NCI-H2196 treated with DMSO at 0.1 percent for 48 hours (cell line): Measurements from ENCODE around the gene HS6ST1.

ENCODE experiments used
- DNase-seq: peaks from one replicate; lab custom pipeline; 2025; ENCODE audit not compliant: unreplicated experiment; lab: John Stamatoyannopoulos, UW

HS6ST1 gene, protein sequence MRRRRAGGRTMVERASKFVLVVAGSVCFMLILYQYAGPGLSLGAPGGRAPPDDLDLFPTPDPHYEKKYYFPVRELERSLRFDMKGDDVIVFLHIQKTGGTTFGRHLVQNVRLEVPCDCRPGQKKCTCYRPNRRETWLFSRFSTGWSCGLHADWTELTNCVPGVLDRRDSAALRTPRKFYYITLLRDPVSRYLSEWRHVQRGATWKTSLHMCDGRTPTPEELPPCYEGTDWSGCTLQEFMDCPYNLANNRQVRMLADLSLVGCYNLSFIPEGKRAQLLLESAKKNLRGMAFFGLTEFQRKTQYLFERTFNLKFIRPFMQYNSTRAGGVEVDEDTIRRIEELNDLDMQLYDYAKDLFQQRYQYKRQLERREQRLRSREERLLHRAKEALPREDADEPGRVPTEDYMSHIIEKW

DNA sequence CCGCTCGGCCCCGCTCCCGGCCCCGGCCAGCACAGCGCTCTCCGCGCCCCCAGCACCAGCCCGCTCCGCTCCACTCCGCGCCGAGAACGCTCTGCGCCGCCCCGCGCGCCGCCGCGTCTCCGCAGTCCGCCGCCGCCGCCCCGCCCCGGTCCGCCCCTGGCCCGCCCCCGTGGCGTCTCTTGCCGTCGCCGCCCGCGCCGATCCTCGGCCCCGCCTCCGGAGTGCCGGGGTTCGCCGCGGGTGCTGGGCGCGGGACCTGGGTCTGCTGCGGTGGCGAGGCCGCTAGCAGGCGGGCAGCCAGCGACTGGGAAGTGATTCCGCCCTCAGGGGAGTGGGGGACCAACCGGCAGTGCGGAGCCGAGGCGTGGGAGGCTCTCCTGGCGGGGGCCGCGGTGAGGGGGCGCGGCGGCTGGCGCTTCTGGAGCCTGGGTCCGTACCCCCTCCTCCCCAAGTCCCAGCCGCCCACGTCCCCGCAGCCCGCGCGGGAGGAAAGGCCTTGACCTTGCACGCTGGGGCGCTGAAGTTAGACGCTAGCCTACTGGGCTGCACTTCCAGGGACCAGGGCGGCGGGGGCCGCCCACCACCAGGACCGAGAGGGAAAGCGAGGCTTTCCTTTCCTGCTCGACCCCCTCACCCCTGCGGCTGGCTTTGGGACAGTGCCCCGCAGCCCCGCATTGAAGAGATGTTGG, at the start of gene HS6ST1:
TSS of gene HS6ST1 (minus strand) at position 93 of the 689 bp plus-strand sequence. CDS start 305 bp downstream, outside the sequence.
- DNase-seq, result peak; percentile 55

DNA sequence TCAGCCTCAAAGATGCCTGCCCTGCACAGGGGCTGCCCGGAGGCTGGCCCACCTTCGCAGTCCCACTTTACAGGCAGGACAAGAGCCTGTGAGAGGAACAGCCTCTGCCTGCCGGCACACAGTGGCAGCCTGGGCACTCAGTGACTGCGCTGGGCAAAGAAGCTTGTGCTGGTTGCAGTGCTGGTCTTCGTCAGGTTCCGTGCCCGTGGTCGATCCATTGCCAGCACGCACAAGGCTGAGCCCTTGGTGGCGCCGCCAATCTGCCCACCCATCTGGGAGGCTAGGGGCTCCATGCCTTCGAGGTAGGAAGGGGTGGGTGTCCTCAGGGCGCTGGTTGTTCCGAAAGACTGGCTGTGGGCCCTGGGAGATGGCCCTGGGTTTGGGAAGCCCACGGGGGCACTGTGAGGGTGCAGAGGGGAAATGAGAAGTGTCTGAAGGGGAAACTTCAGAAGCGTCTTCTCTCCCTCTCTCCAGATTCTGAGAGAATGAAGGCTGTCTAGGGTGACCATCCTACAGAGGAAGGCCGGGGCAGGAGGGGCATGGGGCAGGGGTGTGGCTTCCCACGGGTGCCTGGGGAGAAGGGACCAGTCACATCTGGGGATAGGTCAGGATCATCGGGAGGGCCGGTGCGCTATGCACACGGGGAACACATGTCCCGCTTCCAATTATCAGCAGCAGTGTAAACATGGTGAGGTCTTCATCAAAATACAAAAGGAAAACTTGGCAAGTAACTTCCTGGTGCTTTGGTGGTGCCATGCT, 49.1 kb upstream of the HS6ST1 start:
- DNase-seq, result no peak

DNA sequence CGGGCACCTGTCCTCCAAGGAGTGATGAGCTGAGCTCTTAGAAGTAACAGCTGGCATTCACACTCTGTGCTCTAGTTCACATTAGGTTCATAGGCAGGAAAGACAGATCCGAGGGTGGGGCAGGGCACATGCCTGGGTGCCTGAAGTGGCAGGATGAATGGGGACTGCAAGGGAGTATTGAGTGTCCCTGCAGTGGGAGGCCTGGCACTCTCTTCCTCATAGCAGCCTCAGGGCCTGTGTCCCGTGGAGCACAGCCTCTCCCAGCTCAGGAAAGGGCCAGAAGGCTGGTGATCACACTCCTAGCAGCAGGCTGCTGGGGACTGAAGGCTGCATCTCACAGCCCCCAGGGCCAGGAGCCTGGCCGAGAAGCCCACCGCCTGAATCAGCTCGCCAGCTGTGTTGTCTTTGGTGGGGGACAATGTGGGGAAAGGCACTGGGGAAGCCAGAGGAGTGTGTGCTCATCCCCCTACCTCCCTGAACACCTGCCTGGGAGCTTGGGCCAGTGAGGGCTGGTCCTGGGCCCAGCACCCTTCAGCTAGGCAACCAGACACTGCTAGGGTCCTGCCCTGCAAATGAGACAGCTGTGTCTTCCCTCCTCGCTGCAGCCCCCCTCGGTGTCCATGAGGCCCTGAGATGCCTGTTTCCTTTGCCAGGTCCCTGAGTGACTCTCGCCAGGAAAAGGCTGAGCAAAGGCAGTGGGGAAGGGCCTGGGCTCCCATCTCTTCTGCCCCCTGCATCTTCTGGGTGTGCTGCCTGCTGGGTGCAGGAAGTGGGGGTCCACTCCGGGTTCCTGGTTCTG, 48.2 kb upstream of the HS6ST1 start:
- no peak for DNase-seq

DNA sequence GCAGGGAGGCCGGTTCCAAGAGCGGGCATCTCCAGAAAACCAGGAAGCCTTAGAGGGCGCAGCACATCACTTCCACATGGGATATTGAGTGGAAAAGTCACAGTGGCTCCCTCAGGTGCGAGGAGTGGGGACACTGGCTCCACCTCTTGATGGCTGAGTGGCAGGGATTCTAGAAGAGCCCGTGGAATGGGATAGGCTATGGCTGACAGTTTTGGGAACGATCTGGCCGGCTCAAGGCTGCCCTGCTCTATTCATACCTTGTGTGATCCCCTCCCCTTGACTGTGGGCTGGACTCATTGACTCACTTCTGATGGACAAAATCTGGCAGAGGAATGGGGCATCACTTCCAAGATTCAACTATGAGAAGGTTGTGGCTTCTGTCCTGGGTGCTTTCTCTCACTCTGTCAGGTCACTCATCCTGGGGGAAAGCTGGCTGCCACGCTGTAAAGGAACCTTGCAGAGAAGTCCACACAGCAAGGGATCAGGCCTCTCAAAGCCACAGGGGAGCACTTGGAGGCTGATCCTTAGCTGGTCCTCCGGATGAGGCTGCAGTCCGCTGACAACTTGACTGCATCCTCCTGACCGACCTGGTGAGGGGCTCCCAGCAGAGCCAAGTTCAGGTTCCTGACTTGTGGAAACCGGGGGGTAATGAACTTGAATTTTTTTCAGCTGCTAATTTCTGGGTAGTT, 46.7 kb upstream of the HS6ST1 start:
- no peak for DNase-seq

DNA sequence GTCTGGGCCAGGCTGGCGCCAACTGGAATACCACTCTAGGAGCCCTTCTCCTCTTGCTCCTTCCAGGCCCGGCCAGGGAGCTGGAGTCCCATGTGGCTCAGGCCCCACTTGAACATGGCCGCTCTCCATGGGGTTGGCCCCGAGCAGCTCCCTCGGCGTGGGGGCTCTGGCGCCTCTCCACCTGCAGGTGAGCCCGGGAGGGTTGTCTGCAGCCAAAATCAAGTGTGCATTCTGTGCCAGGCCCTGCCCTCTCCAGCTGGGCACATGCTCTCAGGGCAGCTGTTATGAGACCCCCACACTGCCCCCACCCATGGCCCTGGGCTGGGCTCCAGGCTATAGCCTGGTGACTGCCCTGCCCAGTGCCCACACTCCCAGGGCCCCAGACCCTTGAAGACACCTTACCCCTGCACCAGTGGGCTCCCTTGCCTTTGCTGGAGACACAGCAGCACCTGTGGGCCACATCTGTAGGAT, 45.8 kb upstream of the HS6ST1 start:
- DNase-seq, result no peak

DNA sequence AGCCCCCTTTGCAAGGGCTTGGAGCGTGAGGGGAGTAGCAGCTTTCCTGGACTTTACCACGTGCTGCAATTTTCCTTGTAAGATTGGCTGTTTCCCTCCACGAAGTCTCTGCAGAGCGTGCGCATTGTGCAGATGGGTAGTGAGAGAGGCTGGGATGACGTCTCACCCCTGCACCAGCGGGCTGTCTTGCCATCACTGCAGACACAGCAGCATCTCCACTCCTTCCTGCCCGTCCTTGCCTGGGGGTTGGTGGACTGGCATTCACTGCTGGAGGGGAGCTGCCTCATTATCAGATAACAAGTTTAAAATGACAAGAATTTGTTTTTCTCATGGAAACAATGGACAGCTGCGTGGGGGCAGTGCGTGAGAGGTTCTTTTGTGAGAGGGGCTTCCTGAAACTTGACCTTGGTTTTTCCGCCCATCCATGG, 45.3 kb upstream of the HS6ST1 start:
- DNase-seq, result no peak

DNA sequence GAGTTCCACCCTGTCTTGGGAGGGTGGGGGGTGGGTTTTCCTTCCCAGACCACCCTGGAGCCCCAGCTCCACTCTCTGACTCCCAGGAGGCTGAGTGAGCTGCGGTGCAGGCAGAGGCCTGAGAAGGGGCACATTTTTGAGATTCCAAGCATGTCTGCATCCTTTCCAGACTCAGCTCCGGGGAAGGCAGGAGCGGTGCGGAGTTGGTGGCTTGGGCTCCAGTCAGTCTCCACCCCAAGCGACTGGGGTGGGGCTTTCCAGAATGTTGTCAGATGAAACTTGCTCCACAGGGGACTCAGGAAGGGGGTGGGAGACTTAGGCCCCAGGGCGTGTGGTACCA, 44.2 kb upstream of the HS6ST1 start:
- DNase-seq, result no peak

DNA sequence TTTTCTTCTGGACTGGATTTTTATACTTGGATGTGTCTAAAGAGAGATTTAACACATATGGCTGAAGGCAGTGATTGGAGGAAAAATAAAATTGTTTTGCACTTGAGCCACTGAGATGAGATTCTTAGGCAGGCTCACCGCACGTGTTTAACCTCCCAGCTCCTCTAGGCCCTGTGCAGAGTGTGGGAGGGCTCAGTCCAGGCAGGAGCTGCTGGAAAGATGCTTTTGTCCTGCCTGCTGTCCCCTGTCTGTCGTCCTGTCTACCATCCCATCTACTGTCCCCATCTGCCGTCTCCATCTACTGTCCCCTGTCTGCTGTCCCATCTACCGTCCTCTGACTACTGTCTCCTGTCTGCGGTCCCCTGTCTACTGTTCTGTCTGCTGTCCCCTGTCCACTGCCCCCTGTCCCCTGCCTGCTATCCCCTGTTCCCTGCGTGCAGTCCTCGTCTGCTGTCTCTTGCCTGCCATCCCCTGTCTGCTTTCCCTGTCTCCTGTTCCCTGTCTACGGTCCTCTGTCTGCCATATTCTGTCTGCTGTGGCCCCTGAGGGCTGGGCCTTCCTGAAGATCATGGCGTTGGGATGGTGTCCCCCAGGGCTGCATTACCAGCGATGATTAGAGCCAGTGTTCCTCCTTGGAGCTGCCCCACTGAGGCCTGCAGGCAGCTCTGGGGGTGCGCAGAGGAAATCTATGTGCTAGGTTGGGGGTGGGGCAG, 43.7 kb upstream of the HS6ST1 start:
- no peak for DNase-seq

DNA sequence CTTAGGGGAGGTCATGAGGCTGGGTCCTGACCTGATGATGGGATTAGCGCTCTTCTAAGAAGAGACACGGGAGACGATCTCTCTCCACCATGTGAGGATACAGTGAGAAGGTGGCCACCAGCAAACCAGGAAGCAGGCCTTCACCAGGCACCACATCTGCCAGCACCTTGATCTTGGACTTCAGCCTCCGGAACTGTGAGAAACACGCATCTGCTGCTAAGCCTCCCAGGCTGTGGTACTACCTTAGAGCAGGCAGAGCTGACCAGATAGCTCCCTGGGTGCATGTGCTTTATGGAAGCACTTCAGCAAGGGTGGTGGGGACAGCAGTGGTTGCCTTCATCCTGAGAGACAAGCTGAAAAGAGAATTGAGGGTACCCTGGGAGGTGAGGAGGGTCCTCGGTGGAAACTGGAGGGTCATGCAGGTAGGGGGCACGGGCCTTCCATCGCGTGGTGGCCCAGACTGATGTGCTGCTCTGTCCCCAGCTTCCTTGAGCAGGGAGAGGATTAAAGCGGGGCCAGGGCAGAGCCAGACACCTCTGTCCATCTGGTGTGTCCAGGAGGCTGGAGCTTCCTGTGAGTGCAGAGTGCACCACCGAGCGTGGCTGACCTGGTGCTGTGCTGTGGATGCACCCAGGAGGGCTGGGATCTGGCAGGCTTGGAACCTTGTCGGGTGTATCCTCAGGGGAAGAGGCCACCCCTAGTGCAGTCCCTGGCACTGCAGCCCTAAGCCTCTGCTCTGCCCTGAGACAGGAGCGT, 42.9 kb upstream of the HS6ST1 start:
- DNase-seq, result no peak

DNA sequence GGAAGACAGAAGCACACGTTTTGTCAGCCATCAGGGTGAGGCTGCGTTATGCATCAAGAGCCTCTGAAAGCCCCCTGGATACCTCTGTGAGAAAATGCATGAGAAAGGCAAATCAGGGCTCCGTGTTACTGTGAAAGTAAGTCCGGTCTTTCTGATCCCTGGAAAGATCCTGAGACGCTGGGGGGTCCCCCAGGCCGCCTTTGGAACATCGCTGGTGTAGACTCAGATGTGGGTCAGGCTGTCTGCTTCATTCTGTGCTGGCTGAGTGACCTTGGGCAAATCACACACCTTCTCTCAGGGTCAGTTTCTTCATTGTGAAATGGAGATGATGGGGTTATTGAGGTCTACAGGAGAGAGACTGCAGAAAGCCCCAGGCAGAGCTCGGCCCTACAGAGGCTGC, 42.0 kb upstream of the HS6ST1 start:
- no peak for DNase-seq

DNA sequence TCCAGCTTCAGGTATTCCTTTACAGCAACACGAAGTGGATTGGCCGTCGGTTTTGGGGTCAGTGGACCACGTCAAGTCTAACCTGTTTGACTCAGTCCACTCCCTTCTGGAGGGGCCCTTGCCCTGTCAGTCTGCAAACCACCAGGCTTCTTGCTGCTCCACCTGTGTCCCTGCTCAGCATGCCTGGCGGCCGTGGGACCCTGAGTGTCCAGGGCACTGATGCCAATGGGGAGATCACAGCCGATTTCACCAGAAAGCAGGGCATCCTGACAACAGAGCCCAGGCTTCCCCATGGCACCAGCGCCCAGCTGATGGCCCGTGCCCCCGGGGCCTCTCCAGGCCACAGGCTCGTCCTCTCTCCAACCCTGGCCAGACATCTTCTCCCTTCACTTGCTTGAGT, 41.2 kb upstream of the HS6ST1 start:
- DNase-seq, result no peak

DNA sequence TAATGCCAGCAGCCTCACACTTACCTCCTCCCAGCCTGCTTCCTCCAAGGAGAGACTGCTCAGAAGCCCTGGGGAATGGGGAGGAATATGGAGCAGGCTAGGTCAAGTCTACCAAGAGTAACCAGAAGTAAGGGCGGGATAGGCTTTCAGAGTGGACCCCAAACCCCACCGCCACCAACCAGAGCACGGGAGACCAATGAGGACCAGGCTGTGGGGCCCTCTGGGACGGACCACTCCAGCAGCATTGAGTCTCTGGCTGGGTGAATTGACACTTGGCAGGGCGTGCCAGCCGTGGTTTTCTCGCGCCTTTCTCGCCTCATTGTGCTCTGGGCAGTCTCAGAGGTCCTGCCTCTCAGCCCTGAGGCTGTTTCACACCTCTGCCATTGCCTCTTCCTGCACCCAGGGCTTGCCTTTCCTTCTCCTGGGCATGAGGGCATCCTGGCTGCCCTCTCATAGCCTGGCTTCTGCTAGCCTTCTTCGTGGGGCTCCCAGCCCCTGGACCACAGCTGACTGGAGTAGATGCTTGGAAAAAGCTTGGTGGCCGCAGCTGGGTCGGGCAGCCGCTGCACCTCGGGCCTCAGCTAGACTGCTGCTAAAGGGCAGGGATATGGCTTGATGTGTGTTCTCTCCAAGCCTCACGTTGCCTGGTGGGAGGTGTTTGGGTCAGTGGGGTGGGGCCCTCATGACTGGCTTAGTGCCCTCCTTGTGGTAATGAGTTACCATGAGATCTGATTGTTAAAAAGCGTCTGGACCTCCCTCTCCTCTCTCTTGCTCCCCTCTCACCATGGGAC, 40.5 kb upstream of the HS6ST1 start:
- no peak for DNase-seq

DNA sequence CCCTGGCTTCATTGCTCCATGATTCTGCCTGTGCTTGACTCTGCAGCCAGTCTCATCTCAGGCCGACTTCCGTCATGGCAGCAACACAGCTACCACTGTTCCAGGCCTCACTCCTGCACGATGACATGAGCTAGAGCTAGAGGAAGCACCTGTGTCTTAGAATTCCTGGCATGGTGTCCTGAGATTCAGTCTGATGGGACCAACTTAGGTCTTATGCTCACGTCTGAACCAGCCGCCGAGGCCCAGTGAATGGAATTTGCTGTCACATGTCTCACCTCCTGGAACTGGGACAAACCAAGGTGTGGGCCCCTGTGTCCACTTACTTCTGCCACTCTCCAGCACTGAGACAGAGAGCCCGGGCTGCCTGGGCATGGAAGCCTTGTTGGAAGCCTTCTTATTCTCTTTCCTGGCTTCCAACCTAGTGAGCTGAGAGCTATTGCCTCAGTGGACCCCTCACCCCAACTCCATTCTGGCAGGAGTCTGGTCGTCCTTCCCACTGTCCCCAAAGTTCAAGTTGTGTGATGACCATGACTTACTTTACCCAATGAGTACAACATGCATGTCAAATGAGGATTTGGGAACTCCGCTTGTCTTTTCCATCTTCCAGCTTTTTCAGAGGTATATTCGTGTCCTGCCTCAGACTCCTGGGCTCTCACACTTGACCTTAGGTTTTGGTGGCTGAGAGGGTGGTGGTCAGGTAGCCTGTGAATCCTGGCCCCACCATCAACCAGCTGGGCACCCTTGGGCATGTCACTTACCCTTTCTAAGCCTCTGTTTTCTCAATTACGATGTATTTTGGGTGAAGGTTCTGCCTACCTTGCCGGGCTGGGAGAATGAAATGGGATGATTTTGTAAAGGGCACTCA, 39.1 kb upstream of the HS6ST1 start:
- DNase-seq, result no peak

DNA sequence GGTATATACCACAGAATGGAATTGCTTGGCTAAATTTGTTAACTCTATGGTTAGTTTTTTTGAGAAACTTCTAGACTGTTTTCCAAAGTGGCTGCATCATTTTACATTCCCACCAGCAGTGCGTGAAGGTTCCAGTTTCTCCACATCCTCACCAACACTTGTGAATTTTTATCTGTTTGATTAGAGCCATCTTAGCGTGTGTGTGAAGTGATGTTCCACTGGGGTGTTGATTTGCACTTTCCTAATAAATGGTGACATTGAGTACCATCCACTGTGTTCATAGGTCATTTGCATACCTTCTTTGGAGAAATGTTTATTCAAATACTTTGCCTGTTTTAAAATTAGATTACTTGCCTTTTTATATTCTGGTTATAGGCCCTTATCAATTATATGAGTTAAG, 37.5 kb upstream of the HS6ST1 start:
- DNase-seq, result no peak

DNA sequence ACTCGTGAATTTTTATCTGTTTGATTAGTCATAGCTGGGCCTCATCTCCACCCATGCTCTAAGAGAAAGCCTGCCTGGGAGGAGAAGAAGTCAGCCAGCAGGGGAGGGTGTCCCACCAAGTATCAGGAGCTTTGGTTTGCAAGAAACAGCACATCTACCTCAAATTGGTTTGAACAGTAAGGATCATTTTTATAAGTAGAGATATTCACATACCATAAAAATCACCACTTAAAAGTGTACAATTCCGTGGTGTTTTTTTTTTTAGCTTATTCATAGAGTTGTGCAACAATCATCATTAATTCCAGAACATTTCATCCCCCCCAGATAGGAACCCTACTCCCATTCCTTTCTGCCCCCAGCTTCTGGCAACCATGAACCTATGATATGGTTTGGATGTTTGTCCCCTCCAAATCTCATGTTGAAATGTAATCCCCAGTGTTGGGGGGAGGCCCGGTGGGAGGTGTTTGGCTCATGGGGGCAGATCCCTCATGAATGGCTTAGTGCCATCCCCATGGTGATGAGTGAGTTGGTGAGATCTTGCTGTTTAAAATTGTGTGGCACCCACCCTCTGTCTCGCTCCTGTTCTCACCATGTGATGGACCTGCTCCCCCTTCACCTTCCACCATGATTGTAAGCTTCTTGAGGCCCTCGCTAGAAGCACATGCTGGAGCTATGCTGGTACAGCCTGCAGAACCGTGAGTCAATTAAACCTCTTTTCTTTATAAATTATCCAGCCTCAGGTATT, 36.2 kb upstream of the HS6ST1 start:
- no peak for DNase-seq

DNA sequence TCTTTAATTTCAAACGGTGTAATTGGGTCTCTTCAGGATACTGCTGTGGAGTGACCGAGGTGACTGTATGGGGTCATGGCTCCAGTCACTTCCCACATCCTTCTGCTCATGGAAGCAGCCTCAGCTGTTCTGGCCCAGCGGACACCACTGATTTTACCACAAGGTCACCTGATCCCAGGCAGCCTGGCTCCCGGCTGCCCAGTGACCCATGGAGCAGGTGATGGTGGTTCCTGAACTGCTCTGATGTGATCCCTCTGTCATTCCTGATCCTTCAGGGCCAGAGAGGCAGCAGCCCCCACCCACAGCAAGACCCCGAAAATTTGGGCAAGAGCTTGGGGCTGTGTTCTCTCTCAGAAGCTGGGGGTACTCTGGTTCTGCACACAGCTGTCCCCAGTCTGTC, 35.5 kb upstream of the HS6ST1 start:
- DNase-seq, result no peak

DNA sequence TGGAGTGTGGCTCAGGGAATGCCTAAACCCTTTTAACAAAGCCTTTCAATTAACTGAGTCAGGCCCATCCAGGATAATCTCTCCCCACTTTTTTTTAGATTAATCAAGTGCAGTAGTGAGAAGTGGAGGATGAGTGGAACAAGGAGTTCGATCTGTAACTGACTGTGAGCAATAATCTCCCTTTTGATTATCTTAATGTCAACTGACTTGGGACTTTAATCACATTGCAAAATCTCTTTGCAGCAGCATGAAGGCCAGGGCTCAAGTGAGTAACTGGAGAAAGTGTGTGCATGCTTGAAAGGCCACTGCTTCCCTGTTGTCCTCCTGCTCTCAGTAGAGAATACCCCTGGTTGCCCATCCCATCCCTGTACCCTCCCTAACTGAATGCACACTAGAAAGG, 32.1 kb upstream of the HS6ST1 start:
- DNase-seq, result no peak
